MM.1S (cell line): ENCODE data around the gene SLC13A2.

Source experiments
- EZH2 ChIP-seq: fragments of 300-600 bp; sonication (generic); optimal IDR thresholded peaks from 2 replicates; pipeline ENCODE3; 2017; ENCODE audit warnings: low read depth, mild to moderate bottlenecking, antibody characterized with exemption, low read length, mixed read lengths
- EZH2phosphoT487 ChIP-seq: fragments of 300-600 bp; sonication (generic); IDR thresholded peaks from 2 replicates; pipeline ENCODE4 v1.6.1; 2018; ENCODE audit warnings: antibody characterized with exemption, low read length
- TF ChIP-seq, protein P1 (sequence below): fragments of 300-600 bp; sonication (generic); IDR thresholded peaks from 2 replicates; pipeline ENCODE4 v1.5.1; 2016; ENCODE audit warnings: antibody characterized with exemption, low read length, mixed read lengths

DNA sequence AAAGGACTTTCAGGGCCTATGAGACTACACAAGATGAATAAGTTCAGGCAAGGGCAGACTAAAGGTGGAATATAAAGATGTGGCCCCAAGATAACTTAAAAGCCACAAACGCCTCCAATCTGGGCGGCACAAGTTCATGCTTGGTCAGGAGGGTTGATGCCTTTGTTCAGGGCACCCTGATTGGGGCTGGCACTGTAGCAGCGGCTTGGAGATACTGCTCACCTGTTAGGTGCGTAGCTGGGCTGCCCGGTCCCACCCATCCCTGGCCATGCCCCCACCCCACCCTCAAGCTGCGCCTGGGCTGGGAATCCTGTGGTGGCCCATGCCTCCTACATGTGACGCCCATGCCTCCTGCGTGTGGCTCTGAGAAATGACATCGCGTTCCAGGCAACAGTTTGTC, 12.5 kb upstream of the SLC13A2 start:
- TF ChIP-seq, protein P1, sequence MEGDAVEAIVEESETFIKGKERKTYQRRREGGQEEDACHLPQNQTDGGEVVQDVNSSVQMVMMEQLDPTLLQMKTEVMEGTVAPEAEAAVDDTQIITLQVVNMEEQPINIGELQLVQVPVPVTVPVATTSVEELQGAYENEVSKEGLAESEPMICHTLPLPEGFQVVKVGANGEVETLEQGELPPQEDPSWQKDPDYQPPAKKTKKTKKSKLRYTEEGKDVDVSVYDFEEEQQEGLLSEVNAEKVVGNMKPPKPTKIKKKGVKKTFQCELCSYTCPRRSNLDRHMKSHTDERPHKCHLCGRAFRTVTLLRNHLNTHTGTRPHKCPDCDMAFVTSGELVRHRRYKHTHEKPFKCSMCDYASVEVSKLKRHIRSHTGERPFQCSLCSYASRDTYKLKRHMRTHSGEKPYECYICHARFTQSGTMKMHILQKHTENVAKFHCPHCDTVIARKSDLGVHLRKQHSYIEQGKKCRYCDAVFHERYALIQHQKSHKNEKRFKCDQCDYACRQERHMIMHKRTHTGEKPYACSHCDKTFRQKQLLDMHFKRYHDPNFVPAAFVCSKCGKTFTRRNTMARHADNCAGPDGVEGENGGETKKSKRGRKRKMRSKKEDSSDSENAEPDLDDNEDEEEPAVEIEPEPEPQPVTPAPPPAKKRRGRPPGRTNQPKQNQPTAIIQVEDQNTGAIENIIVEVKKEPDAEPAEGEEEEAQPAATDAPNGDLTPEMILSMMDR = no peak
- TF ChIP-seq EZH2phosphoT487 = no peak
- TF ChIP-seq EZH2 = no peak
